GM21367 (cell line): ENCODE measurements around the gene DDI2.
"Not testable (repeated sequence)": the region's sequence is repeated elsewhere in the genome, so short reads cannot be mapped to it uniquely, and the experiment has no call there.

ENCODE experiments used
- ATAC-seq: cut with Tn5 transposase; IDR thresholded peaks from one replicate; pipeline ENCODE4 v1.9.1; 2021; ENCODE audit not compliant: unreplicated experiment

Gene DDI2

GRCh38 chr1:15617173-15618076, at the start of gene DDI2:
DDI2 (plus strand) TSS chr1:15617458; CDS start chr1:15617671, 213 bp downstream.
- ATAC-seq = peak; percentile 54

GRCh38 chr1:15568387-15569073, 48.7 kb upstream of the DDI2 start:
- no peak for ATAC-seq

- ATAC-seq = no peak
These were observed 46.4 kb upstream of the DDI2 start for GRCh38 chr1:15570861-15571260.

GRCh38 chr1:15571266-15571665, 46.0 kb upstream of the DDI2 start:
- no peak for ATAC-seq

- no peak for ATAC-seq
These were observed 43.8 kb upstream of the DDI2 start for GRCh38 chr1:15573477-15573876.

- ATAC-seq = no peak
These were observed 42.5 kb upstream of the DDI2 start for GRCh38 chr1:15574741-15575140.

GRCh38 chr1:15575549-15576150, 41.6 kb upstream of the DDI2 start:
- no peak for ATAC-seq

GRCh38 chr1:15577691-15578090, 39.6 kb upstream of the DDI2 start:
- no peak for ATAC-seq

- ATAC-seq = no peak
These were observed 38.2 kb upstream of the DDI2 start for GRCh38 chr1:15578921-15579682.

GRCh38 chr1:15579683-15580047, 37.6 kb upstream of the DDI2 start:
- ATAC-seq = no peak

GRCh38 chr1:15583016-15583706, 34.1 kb upstream of the DDI2 start:
- no peak for ATAC-seq

- ATAC-seq = no peak
These were observed 32.5 kb upstream of the DDI2 start, which contains the start of gene AGMAT for GRCh38 chr1:15584489-15585363. AGMAT (minus strand) TSS chr1:15585051; CDS start chr1:15584967, 84 bp downstream.

GRCh38 chr1:15592285-15592684, 25.0 kb upstream of the DDI2 start:
- ATAC-seq = no peak

- ATAC-seq = no peak
These were observed 21.2 kb upstream of the DDI2 start for GRCh38 chr1:15595809-15596617.

GRCh38 chr1:15598436-15598835, 18.8 kb upstream of the DDI2 start:
- ATAC-seq = no peak

- peak; percentile 87 for ATAC-seq
These were observed 13.9 kb upstream of the DDI2 start for GRCh38 chr1:15603050-15603965.

GRCh38 chr1:15603966-15604282, 13.3 kb upstream of the DDI2 start:
- ATAC-seq = not testable (repeated sequence)

GRCh38 chr1:15604400-15604799, 12.9 kb upstream of the DDI2 start:
- not testable (repeated sequence) for ATAC-seq
